Uterus (tissue), 4 donors: ENCODE results near the gene IFT43. TPM values are rescaled to one million over a fixed set of nuclear protein-coding genes. Genes with fewer than 3 reads are reported as not detected.

Source experiments
- DNase-seq, 2 donors: peaks; one replicate each; pipeline ENCODE4 v3.0.0-alpha.2; 2019 to 2020
- H3K27ac ChIP-seq, 2 donors: fragments of 200-600 bp; sonication (generic); 1 replicate in 1 of 2; 2 replicates in 1 of 2; pipeline ENCODE4 v1.5.1; 2016 to 2018
- H3K27me3 ChIP-seq, 2 donors: fragments of 200-600 bp; sonication (generic); one replicate each; pipeline ENCODE4 v1.5.1; 2018 to 2019; ENCODE audit warnings: control low read depth in 1 of 2
- H3K36me3 ChIP-seq, 2 donors: fragments of 200-600 bp; sonication (generic); one replicate each; pipeline ENCODE4 v1.5.1; 2019; ENCODE audit warnings: control low read depth in 1 of 2
- H3K4me1 ChIP-seq, 2 donors: fragments of 200-600 bp; sonication (generic); one replicate each; pipeline ENCODE4 v1.5.1; 2018 to 2019; ENCODE audit warnings: control low read depth in 1 of 2
- H3K4me3 ChIP-seq, 2 donors: fragments of 200-600 bp; sonication (generic); 1 replicate in 1 of 2; 2 replicates in 1 of 2; pipeline ENCODE4 v1.5.1; 2018 to 2019; ENCODE audit warnings: mild to moderate bottlenecking in 1 of 2
- H3K9me3 ChIP-seq, 2 donors: fragments of 200-600 bp; sonication (generic); one replicate each; pipeline ENCODE4 v1.5.1; 2019; ENCODE audit warnings: control low read depth in 1 of 2
- CTCF ChIP-seq, 4 experiments: fragments of 200-600 bp in 2 of 4; fragments of 450-650 bp in 2 of 4; sonication (generic) in 2 of 4; IDR thresholded peaks; one replicate each; pipeline ENCODE4 v1.5.1; 2016 to 2019; ENCODE audit warnings: antibody characterized with exemption in 4 of 4, mild to moderate bottlenecking in 2 of 4, moderate library complexity in 1 of 4
- POLR2A ChIP-seq, 2 donors: fragments of 450-650 bp; IDR thresholded peaks; one replicate each; pipeline ENCODE4 v1.6.1; 2016; ENCODE audit warnings: antibody characterized with exemption in 2 of 2, mild to moderate bottlenecking in 1 of 2, moderate library complexity in 1 of 2
- intact Hi-C: fragments of 100-400 bp; cut with DNase I; formaldehyde crosslinking; loops from one replicate; pipeline ENCODE4 v1.15.1; 2023; ENCODE audit warnings: low total_unique reads
- total RNA-seq, 4 donors: library from RNA; depleted of rRNA in 3 of 4; stranded (reverse); fragments of >200 nt in 3 of 4; gene quantifications; one replicate each; pipeline versions ENCODE4 v1.1.0 to v1.2.4, GENCODE V29; 2014 to 2023
- donor health status: DM: yes; HTN: yes; CAD: no.

IFT43 gene
- total RNA-seq, 4 donors from 2014 or later, result 34.2 to 75.3 (median 49.1) TPM

- Histone ChIP-seq H3K4me3 (no peak overlapping the region), H3K36me3 (no peaks in the 10 kb centered on the region), H3K4me1 (no peaks in the 10 kb centered on the region), H3K27me3 (no peaks in the 10 kb centered on the region), H3K9me3 (no peaks in the 10 kb centered on the region), H3K27ac (no peak overlapping the region)
- no peak for DNase-seq
- TF ChIP-seq POLR2A (IDR thresholded peaks at IDR 0.05), result no peak
- no peak for TF ChIP-seq CTCF (IDR thresholded peaks at IDR 0.05)
- intact Hi-C loops, result no loop called here
These were observed 38.8 kb upstream of the IFT43 start for GRCh38 chr14:75946785-75947184.

GRCh38 chr14:75952489-75952888 lies 33.1 kb upstream of the IFT43 start:
- H3K4me1 ChIP-seq, result no peaks in the 10 kb centered on the region
- no peak overlapping the region for H3K27ac ChIP-seq
- intact Hi-C loops, result no loop called here
- H3K9me3 ChIP-seq, result no peaks in the 10 kb centered on the region
- H3K27me3 ChIP-seq, result no peaks in the 10 kb centered on the region
- TF ChIP-seq POLR2A (IDR thresholded peaks at IDR 0.05), result no peak
- no peak for TF ChIP-seq CTCF (IDR thresholded peaks at IDR 0.05)
- H3K4me3 ChIP-seq, result no peak overlapping the region
- DNase-seq, result no peak
- H3K36me3 ChIP-seq, result no peaks in the 10 kb centered on the region

GRCh38 chr14:75959031-75959430 lies 26.5 kb upstream of the IFT43 start:
- H3K9me3 ChIP-seq, result no peaks in the 10 kb centered on the region
- H3K4me3 ChIP-seq, result no peak overlapping the region
- H3K36me3 ChIP-seq, result no peaks in the 10 kb centered on the region
- H3K4me1 ChIP-seq, result no peaks in the 10 kb centered on the region
- no peaks in the 10 kb centered on the region for H3K27me3 ChIP-seq
- no peak overlapping the region for H3K27ac ChIP-seq
- DNase-seq, result no peak
- intact Hi-C loops, result no loop called here
- no peak for TF ChIP-seq POLR2A (IDR thresholded peaks at IDR 0.05)
- no peak for TF ChIP-seq CTCF (IDR thresholded peaks at IDR 0.05)

GRCh38 chr14:75960231-75960630 lies 25.3 kb upstream of the IFT43 start:
- intact Hi-C loops, result no loop called here
- TF ChIP-seq CTCF (IDR thresholded peaks at IDR 0.05) (no peak), POLR2A (IDR thresholded peaks at IDR 0.05) (no peak)
- H3K4me3 ChIP-seq, result no peak overlapping the region
- H3K9me3 ChIP-seq, result no peaks in the 10 kb centered on the region
- no peaks in the 10 kb centered on the region for H3K4me1 ChIP-seq
- H3K27me3 ChIP-seq, result no peaks in the 10 kb centered on the region
- no peaks in the 10 kb centered on the region for H3K36me3 ChIP-seq
- no peak for DNase-seq
- no peak overlapping the region for H3K27ac ChIP-seq

GRCh38 chr14:75961662-75962061 lies 23.9 kb upstream of the IFT43 start:
- H3K27me3 ChIP-seq, result no peaks in the 10 kb centered on the region
- TF ChIP-seq POLR2A (IDR thresholded peaks at IDR 0.05), result no peak
- no peak for DNase-seq
- no peaks in the 10 kb centered on the region for H3K36me3 ChIP-seq
- no peak overlapping the region for H3K4me3 ChIP-seq
- no peak overlapping the region for H3K27ac ChIP-seq
- no peaks in the 10 kb centered on the region for H3K4me1 ChIP-seq
- no peaks in the 10 kb centered on the region for H3K9me3 ChIP-seq
- intact Hi-C loops, result no loop called here

- no peaks in the 10 kb centered on the region for H3K4me1 ChIP-seq
- no peaks in the 10 kb centered on the region for H3K27me3 ChIP-seq
- TF ChIP-seq POLR2A (IDR thresholded peaks at IDR 0.05), result no peak
- no peak for TF ChIP-seq CTCF (IDR thresholded peaks at IDR 0.05)
- H3K27ac ChIP-seq, result peak overlapping the region; percentile 64 to 71
- no peak for DNase-seq
- no peaks in the 10 kb centered on the region for H3K36me3 ChIP-seq
- no peaks in the 10 kb centered on the region for H3K9me3 ChIP-seq
- no peak overlapping the region for H3K4me3 ChIP-seq
- intact Hi-C loops, result no loop called here
These were observed 17.7 kb upstream of the IFT43 start for GRCh38 chr14:75967866-75968265.
